Measurements from ENCODE around the gene MMADHC.
A peak's percentile ranks its signal among the peaks of the same experiment; 100 is the strongest.

- TF ChIP-seq CTCF (IDR thresholded peaks at IDR 0.05) = peak in 1 of 6 experiments; percentile 12
- TF ChIP-seq POLR2A (IDR thresholded peaks at IDR 0.05) = peak in 1 of 2 donors; percentile 92
Observed at GRCh38 chr2:149587220-149587949, at the start of gene MMADHC.

Data from thyroid gland (tissue), 4 donors.